Tibial nerve (tissue), 4 donors: ENCODE results near the gene SDCCAG8. TPM values are rescaled to one million over a fixed set of nuclear protein-coding genes. Genes with fewer than 3 reads are reported as not detected.

ENCODE experiments used
- DNase-seq, 2 donors: peaks; one replicate each; pipeline ENCODE4 v3.0.0-alpha.2; 2019; ENCODE audit warnings: low spot score in 2 of 2
- H3K27ac ChIP-seq, 4 donors: fragments of 200-600 bp; sonication (generic) in 3 of 4; one replicate each; pipeline ENCODE4 v1.5.1; 2017 to 2019; ENCODE audit warnings: mild to moderate bottlenecking in 1 of 4
- H3K27me3 ChIP-seq, 2 donors: fragments of 200-600 bp; sonication (generic) in 1 of 2; one replicate each; pipeline versions ENCODE4 v1.5.1 to v1.6.0; 2017 to 2019
- H3K36me3 ChIP-seq, 3 donors: fragments of 200-600 bp; sonication (generic); one replicate each; pipeline ENCODE4 v1.5.1; 2018 to 2019
- H3K4me1 ChIP-seq, 4 donors: fragments of 200-600 bp; sonication (generic) in 3 of 4; one replicate each; pipeline ENCODE4 v1.5.1; 2017 to 2019
- H3K4me3 ChIP-seq, 4 donors: fragments of 200-600 bp; sonication (generic) in 3 of 4; one replicate each; pipeline ENCODE4 v1.5.1; 2017 to 2019; ENCODE audit warnings: mild to moderate bottlenecking in 1 of 4, moderate library complexity in 1 of 4
- H3K9me3 ChIP-seq, 4 donors: fragments of 200-600 bp; sonication (generic) in 3 of 4; one replicate each; pipeline ENCODE4 v1.5.1; 2017 to 2019
- EP300 ChIP-seq, 2 donors: sonication (generic); formaldehyde crosslinking; IDR thresholded peaks; one replicate each; pipeline ENCODE4 v1.6.1; 2017; ENCODE audit warnings: antibody characterized with exemption in 2 of 2, mild to moderate bottlenecking in 1 of 2
- POLR2A ChIP-seq, 2 donors: fragments of 450-650 bp; IDR thresholded peaks; one replicate each; pipeline ENCODE4 v1.6.1; 2017; ENCODE audit warnings: antibody characterized with exemption in 2 of 2, mild to moderate bottlenecking in 2 of 2, moderate library complexity in 2 of 2
- WGBS, 2 donors: methylation state at CpG; one replicate each; pipeline ENCODE4 v1.1.5; 2018; 5-methylcytosine and 5-hydroxymethylcytosine counted together
- total RNA-seq, 4 donors: library from RNA; depleted of rRNA; stranded (reverse); fragments of >200 nt; gene quantifications; one replicate each; pipeline ENCODE4 v1.1.0, GENCODE V29; 2016
- TF ChIP-seq, protein P1 (sequence below), 5 experiments: fragments of 200-600 bp in 3 of 5; fragments of 450-650 bp in 2 of 5; sonication (generic) in 3 of 5; IDR thresholded peaks; one replicate each; pipeline ENCODE4 v1.5.1; 2016 to 2019; ENCODE audit warnings: antibody characterized with exemption in 5 of 5, mild to moderate bottlenecking in 3 of 5, moderate library complexity in 2 of 5

The SDCCAG8 gene
- total RNA-seq, 4 donors from 2014 or later = 39.0 to 86.5 (median 56.0) TPM

DNA sequence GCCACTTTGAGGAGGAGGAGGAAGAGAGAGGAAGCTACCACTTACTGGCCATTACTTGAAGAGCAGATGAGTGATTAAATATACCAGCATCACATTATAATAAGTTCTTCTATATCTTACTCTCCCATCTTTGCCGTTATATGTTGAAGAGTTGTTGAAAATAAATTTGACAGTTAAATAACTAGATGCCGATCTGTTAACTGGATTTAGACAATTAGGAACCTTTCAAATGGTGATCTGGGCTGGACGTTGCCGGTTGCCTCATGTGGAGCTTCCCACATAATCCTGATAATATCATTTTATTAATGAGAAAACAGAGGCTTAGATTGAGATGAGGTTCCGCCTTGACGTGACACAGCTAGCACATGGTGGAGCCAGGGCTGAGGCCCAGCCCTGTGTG lies 147.0 kb downstream of the SDCCAG8 start:
- 97% methylated on average over 6 of the region's 6 CpGs for WGBS, 2 donors
- Histone ChIP-seq H3K9me3 (no peaks in the 10 kb centered on the region), H3K27ac (no peak overlapping the region), H3K27me3 (no peaks in the 10 kb centered on the region), H3K4me3 (no peak overlapping the region), H3K4me1 (no peaks in the 10 kb centered on the region), H3K36me3 (peaks cover 0 to 32% (median 0%) of the 10 kb centered on the region in 3 donors)
- TF ChIP-seq POLR2A (IDR thresholded peaks at IDR 0.05) = no peak
- TF ChIP-seq EP300 (IDR thresholded peaks at IDR 0.05) = no peak
- TF ChIP-seq, protein P1, sequence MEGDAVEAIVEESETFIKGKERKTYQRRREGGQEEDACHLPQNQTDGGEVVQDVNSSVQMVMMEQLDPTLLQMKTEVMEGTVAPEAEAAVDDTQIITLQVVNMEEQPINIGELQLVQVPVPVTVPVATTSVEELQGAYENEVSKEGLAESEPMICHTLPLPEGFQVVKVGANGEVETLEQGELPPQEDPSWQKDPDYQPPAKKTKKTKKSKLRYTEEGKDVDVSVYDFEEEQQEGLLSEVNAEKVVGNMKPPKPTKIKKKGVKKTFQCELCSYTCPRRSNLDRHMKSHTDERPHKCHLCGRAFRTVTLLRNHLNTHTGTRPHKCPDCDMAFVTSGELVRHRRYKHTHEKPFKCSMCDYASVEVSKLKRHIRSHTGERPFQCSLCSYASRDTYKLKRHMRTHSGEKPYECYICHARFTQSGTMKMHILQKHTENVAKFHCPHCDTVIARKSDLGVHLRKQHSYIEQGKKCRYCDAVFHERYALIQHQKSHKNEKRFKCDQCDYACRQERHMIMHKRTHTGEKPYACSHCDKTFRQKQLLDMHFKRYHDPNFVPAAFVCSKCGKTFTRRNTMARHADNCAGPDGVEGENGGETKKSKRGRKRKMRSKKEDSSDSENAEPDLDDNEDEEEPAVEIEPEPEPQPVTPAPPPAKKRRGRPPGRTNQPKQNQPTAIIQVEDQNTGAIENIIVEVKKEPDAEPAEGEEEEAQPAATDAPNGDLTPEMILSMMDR (IDR thresholded peaks at IDR 0.05) = no peak
- no peak for DNase-seq

DNA sequence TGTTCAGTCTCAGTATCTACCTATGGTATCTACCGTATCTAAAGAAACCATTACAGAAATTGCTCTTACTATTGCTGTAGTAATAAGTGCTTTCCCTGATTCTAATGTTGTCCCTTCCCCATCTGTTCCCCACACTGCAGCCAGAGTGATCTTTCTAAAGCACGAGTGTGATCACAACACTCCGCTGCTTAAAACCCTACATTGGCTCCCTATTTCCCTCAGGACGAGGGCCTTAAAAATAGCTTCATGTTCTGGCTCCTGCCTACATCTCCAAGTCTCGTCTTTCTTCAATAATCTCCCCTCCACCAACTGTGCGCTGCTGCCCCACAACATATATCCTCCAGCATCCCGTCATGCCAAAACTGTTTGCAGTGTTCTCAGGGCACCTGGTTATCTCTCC lies 150.6 kb downstream of the SDCCAG8 start:
- DNase-seq = no peak
- Histone ChIP-seq H3K36me3 (peaks cover 0 to 32% (median 0%) of the 10 kb centered on the region in 3 donors), H3K4me1 (no peaks in the 10 kb centered on the region), H3K27me3 (no peaks in the 10 kb centered on the region), H3K9me3 (no peaks in the 10 kb centered on the region), H3K27ac (no peak overlapping the region), H3K4me3 (no peak overlapping the region)
- no peak for TF ChIP-seq EP300 (IDR thresholded peaks at IDR 0.05)
- TF ChIP-seq, protein P1 (IDR thresholded peaks at IDR 0.05) = no peak
- no peak for TF ChIP-seq POLR2A (IDR thresholded peaks at IDR 0.05)
- WGBS, 2 donors = 95 to 96% methylated on average over 7 of the region's 7 CpGs

DNA sequence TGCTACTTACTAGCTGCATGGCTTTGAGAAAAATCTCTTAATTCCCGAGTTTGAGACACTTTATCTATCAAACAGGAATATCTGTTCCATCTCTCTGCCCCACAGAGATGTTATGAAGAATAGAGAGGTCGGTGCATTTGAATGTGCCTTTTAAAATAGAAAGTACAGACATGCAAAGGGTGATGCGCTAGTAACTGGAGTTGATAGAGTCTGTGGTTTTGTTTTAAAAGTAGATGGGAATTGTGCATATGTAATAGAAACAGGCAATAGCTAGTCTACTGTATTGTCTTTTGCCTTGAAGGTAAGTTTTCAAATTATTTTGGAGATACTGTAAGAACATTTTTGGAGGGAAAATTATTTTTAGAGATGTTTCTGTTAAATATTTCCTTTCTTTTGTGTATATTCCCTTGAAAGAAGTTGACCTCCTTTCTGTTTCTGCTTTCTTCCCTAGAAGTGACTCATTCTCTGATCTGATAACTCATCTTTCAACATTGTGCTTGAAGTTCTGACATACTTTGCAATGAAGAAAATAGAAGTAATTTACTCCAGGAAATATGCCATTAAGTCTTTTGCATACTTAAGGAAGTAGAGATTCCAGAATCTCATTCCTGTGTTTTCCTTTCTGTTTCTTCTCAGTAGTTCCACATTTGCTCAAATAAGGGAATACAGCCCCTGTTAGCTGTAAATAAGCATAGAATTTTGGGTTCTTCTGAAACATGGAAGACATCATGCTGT lies 151.6 kb downstream of the SDCCAG8 start:
- 74 to 77% methylated on average over 3 of the region's 3 CpGs for WGBS, 2 donors
- H3K4me1 ChIP-seq = no peaks in the 10 kb centered on the region
- H3K36me3 ChIP-seq = peaks cover 0 to 27% (median 0%) of the 10 kb centered on the region in 3 donors
- no peaks in the 10 kb centered on the region for H3K27me3 ChIP-seq
- H3K27ac ChIP-seq = no peak overlapping the region
- H3K4me3 ChIP-seq = no peak overlapping the region
- DNase-seq = no peak
- TF ChIP-seq, protein P1 (IDR thresholded peaks at IDR 0.05) = no peak
- no peak for TF ChIP-seq EP300 (IDR thresholded peaks at IDR 0.05)
- no peak for TF ChIP-seq POLR2A (IDR thresholded peaks at IDR 0.05)
- H3K9me3 ChIP-seq = no peaks in the 10 kb centered on the region

DNA sequence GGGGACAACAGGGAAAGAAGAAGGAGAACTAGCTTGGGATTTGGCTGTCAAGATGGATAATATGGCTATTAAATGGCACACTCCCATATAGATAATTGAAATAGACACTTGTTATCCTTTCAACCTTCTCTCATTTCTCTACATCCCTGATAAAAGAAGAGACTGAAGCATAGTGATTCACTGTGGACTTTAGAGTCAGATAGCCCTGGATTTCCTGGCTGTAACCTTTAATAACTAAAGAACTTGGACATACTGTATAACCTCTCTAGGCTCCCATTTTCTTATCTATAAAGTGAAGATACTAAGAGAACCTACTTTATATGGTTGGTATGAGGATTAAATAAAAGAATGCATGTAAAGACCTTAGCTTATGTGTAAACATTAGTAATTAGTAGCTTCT lies 152.6 kb downstream of the SDCCAG8 start:
- peaks cover 0 to 26% (median 0%) of the 10 kb centered on the region in 3 donors for H3K36me3 ChIP-seq
- DNase-seq = no peak
- no peaks in the 10 kb centered on the region for H3K4me1 ChIP-seq
- no peak overlapping the region for H3K4me3 ChIP-seq
- H3K9me3 ChIP-seq = no peaks in the 10 kb centered on the region
- TF ChIP-seq EP300 (IDR thresholded peaks at IDR 0.05) = no peak
- TF ChIP-seq, protein P1 (IDR thresholded peaks at IDR 0.05) = no peak
- TF ChIP-seq POLR2A (IDR thresholded peaks at IDR 0.05) = no peak
- no peak overlapping the region for H3K27ac ChIP-seq
- H3K27me3 ChIP-seq = no peaks in the 10 kb centered on the region

DNA sequence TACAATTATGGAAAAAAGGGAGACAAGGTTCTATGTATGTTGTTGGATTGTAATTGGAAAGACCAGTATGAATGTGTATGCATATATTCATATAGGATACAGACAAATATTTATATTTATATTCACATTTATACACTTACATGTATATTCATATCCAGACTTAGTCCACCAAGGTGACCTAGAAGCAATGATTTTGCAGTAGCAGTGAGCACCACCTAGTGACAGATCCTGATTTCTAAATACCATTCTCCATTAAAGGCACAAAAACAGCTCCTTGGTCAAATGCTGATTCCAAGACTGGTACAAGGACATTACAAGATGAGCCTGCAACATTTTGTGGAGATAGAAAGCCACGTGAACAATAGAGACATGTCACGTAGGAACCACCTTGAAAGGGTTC lies 153.4 kb downstream of the SDCCAG8 start:
- 94 to 97% methylated on average over 2 of the region's 2 CpGs for WGBS, 2 donors
- peaks cover 0 to 24% (median 0%) of the 10 kb centered on the region in 3 donors for H3K36me3 ChIP-seq
- H3K4me1 ChIP-seq = no peaks in the 10 kb centered on the region

More for the DNA sequence above, 153.4 kb downstream of the SDCCAG8 start:
- Histone ChIP-seq H3K27ac (no peak overlapping the region), H3K27me3 (no peaks in the 10 kb centered on the region), H3K9me3 (no peaks in the 10 kb centered on the region), H3K4me3 (no peak overlapping the region)
- no peak for DNase-seq
- no peak for TF ChIP-seq EP300 (IDR thresholded peaks at IDR 0.05)
- TF ChIP-seq POLR2A (IDR thresholded peaks at IDR 0.05) = no peak
- TF ChIP-seq, protein P1 (IDR thresholded peaks at IDR 0.05) = no peak
